DOHH2 (cell line): Measurements from ENCODE around the gene NDUFB3.
A peak's percentile ranks its signal among the peaks of the same experiment; 100 is the strongest.

Source experiments
- H3F3A ChIP-seq: fragments of 200-600 bp; sonication (generic), shearing (Covaris generic); 2 replicates; pipeline ENCODE4 v1.6.0; 2016; ENCODE audit warnings: antibody characterized with exemption, mild to moderate bottlenecking; ENCODE audit not compliant: control insufficient read depth, insufficient read depth
- H3K27ac ChIP-seq: fragments of 200-600 bp; sonication (generic); 2 replicates; pipeline ENCODE4 v1.5.1; 2014; ENCODE audit warnings: low read depth, mild to moderate bottlenecking, low read length, moderate library complexity
- H3K27me3 ChIP-seq: fragments of 200-600 bp; sonication (generic); 2 replicates; pipeline ENCODE4 v1.6.1; 2014; ENCODE audit warnings: mild to moderate bottlenecking, low read length, mixed read lengths; ENCODE audit not compliant: control insufficient read depth
- H3K36me3 ChIP-seq: fragments of 200-600 bp; sonication (generic); 2 replicates; pipeline ENCODE4 v1.6.1; 2014; ENCODE audit warnings: mild to moderate bottlenecking, low read length, moderate library complexity, mixed read lengths; ENCODE audit not compliant: control insufficient read depth
- H3K4me1 ChIP-seq: fragments of 200-600 bp; sonication (generic); 2 replicates; pipeline ENCODE4 v1.6.1; 2014; ENCODE audit warnings: mild to moderate bottlenecking, low read length, mixed read lengths; ENCODE audit not compliant: control insufficient read depth
- H3K4me2 ChIP-seq: fragments of 200-600 bp; sonication (generic); 2 replicates; pipeline ENCODE4 v1.6.0; 2014; ENCODE audit warnings: mild to moderate bottlenecking, low read length, moderate library complexity
- H3K4me3 ChIP-seq: fragments of 200-600 bp; sonication (generic); 2 replicates; pipeline ENCODE4 v1.5.1; 2014; ENCODE audit warnings: mild to moderate bottlenecking, low read length, mixed read lengths
- H3K79me2 ChIP-seq: fragments of 200-600 bp; sonication (generic); 2 replicates; pipeline ENCODE4 v1.6.1; 2014; ENCODE audit warnings: mild to moderate bottlenecking, low read length, mixed read lengths; ENCODE audit not compliant: control insufficient read depth
- H3K9me2 ChIP-seq: fragments of 200-600 bp; sonication (generic); replicated peaks from 2 replicates; pipeline ENCODE4 v1.6.1; 2014; ENCODE audit warnings: mild to moderate bottlenecking, low read length, mixed read lengths; ENCODE audit not compliant: control insufficient read depth
- H3K9me3 ChIP-seq: fragments of 200-600 bp; sonication (generic); 2 replicates; pipeline ENCODE4 v1.6.1; 2014; ENCODE audit warnings: antibody characterized with exemption, low read length, mixed read lengths; ENCODE audit not compliant: control insufficient read depth, insufficient read depth
- H4K20me1 ChIP-seq: fragments of 200-600 bp; sonication (generic); 2 replicates; pipeline ENCODE4 v1.6.0; 2014; ENCODE audit warnings: low read depth, mild to moderate bottlenecking, antibody characterized with exemption, low read length, moderate library complexity; ENCODE audit not compliant: control insufficient read depth, insufficient read depth
- EZH2phosphoT487 ChIP-seq: fragments of 200-600 bp; sonication (generic); IDR thresholded peaks from 2 replicates; pipeline ENCODE4 v1.6.1; 2017; ENCODE audit warnings: borderline replicate concordance, mild to moderate bottlenecking, antibody characterized with exemption, low read length, moderate library complexity, mixed read lengths
- TF ChIP-seq, protein P1 (sequence below): fragments of 200-600 bp; sonication (generic); IDR thresholded peaks from one replicate; pipeline ENCODE4 v1.5.1; 2014; ENCODE audit warnings: antibody characterized with exemption, mild to moderate bottlenecking, low read depth, low read length; ENCODE audit not compliant: poor library complexity, severe bottlenecking

The NDUFB3 gene

DNA sequence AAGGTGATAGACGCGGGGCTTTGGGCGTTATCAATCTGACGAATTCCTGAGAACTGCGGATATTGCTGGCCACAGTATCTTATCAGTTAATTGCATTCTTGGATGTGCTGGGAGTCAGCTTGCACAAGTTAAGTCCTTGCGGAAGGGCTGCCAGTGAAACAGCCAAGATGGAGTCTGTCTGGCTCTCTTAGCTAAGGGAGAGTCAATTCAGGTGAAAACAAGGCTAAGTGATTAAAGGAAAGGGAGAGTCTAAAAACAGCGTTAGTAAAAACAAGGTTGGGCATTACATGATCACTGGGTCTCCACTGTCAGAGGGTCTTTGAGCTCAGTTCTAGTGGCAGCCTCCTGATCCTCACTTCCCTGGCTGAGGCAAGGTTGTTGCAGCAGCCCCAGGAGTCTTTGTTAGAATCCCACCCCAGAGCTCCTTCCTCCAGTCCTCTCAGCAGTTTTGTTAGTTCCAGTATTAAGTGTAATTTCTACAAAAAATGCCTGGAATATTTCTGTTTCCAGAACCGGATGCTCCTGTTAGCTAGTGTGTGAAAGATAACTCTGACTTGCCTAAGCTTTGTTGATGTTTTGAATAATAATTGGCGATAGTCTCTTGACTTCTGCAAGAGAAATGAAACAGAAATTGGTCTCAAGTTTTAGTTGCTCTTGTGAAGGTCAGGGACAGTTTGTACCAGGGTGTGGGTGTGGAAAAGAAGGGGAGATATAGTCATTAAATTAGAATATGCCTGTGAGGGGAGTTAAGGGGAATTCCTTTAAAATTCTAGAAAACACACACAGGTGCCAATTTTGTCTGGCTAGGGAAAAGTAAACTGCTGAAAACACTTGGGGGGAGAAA is 54.7 kb downstream of the NDUFB3 start:
- H3K9me2 ChIP-seq = no peaks in the 10 kb centered on the region
- no peaks in the 10 kb centered on the region for H3K9me3 ChIP-seq
- H3K4me3 ChIP-seq = peak overlapping the region; percentile 12; the same call in 1 of the 2 replicates
- H4K20me1 ChIP-seq = no peaks in the 10 kb centered on the region
- no peaks in the 10 kb centered on the region for H3K36me3 ChIP-seq
- H3K4me1 ChIP-seq = peaks cover 75% of the 10 kb centered on the region
- peak overlapping the region; percentile 55 for H3K4me2 ChIP-seq
- peaks cover 28% of the 10 kb centered on the region for H3K79me2 ChIP-seq
- no peaks in the 10 kb centered on the region for H3K27me3 ChIP-seq
- TF ChIP-seq EZH2phosphoT487 = no peak
- TF ChIP-seq, protein P1, sequence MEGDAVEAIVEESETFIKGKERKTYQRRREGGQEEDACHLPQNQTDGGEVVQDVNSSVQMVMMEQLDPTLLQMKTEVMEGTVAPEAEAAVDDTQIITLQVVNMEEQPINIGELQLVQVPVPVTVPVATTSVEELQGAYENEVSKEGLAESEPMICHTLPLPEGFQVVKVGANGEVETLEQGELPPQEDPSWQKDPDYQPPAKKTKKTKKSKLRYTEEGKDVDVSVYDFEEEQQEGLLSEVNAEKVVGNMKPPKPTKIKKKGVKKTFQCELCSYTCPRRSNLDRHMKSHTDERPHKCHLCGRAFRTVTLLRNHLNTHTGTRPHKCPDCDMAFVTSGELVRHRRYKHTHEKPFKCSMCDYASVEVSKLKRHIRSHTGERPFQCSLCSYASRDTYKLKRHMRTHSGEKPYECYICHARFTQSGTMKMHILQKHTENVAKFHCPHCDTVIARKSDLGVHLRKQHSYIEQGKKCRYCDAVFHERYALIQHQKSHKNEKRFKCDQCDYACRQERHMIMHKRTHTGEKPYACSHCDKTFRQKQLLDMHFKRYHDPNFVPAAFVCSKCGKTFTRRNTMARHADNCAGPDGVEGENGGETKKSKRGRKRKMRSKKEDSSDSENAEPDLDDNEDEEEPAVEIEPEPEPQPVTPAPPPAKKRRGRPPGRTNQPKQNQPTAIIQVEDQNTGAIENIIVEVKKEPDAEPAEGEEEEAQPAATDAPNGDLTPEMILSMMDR = no peak
- no peak overlapping the region for H3K27ac ChIP-seq
- no peaks in the 10 kb centered on the region for H3F3A ChIP-seq

DNA sequence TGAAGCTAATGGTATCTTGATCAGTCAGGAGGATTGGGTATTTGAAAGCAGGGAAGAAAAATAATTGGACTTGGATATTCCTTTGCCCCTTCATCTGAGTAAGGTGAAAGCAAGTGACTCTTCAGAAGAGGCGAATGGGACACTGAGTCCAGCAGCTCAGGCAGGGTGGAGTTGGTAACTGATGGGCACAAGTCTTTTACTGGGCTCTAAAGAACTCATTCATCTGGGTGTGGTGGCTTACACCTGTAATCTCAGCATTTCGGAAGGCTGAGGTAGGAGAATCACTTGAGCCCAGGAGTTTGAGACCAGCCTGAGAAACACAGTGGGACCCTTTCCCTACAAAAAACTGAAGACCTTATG is 55.3 kb downstream of the NDUFB3 start:
- H3K4me1 ChIP-seq = peaks cover 75% of the 10 kb centered on the region

DNA sequence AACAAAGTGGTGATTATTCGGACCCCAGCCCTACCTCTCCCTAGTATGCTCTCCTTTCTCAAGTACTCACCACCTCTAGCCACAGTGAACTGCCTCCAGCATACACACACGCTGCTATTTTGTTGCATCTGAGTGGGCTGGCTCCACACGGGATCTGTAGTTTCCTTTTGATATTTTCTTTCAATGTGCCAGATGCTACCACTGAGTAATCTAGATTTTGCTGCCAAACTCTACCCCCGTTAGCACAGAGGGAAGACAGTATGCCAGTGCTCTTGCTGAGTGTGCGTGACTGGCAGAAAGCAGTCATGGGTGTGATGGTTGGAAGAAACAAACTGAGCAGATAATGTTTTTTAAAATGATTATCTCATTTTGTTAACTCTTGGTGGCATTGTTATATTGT is 55.8 kb downstream of the NDUFB3 start:
- H3K9me2 ChIP-seq = no peaks in the 10 kb centered on the region
- H3K4me3 ChIP-seq = no peak overlapping the region
- H3K79me2 ChIP-seq = peaks cover 28% of the 10 kb centered on the region
- no peaks in the 10 kb centered on the region for H3K27me3 ChIP-seq
- H3K4me2 ChIP-seq = peak overlapping the region; percentile 55
- TF ChIP-seq, protein P1 = no peak
- no peak for TF ChIP-seq EZH2phosphoT487
- H4K20me1 ChIP-seq = no peaks in the 10 kb centered on the region
- no peak overlapping the region for H3K27ac ChIP-seq
- H3K36me3 ChIP-seq = no peaks in the 10 kb centered on the region
- H3K9me3 ChIP-seq = no peaks in the 10 kb centered on the region
- H3F3A ChIP-seq = no peaks in the 10 kb centered on the region
- peaks cover 74% of the 10 kb centered on the region for H3K4me1 ChIP-seq

More for the DNA sequence above, 55.3 kb downstream of the NDUFB3 start:
- H3K27me3 ChIP-seq = no peaks in the 10 kb centered on the region
- peak overlapping the region; percentile 55 for H3K4me2 ChIP-seq
- H3F3A ChIP-seq = no peaks in the 10 kb centered on the region
- H3K79me2 ChIP-seq = peaks cover 28% of the 10 kb centered on the region
- 0 out of 2 replicates have a peak overlapping the region, but pooled peaks have one; percentile 12 for H3K4me3 ChIP-seq
- H3K27ac ChIP-seq = no peak overlapping the region
- H4K20me1 ChIP-seq = no peaks in the 10 kb centered on the region
- H3K9me2 ChIP-seq = no peaks in the 10 kb centered on the region
- no peaks in the 10 kb centered on the region for H3K36me3 ChIP-seq
- TF ChIP-seq, protein P1 = no peak
- TF ChIP-seq EZH2phosphoT487 = no peak
- H3K9me3 ChIP-seq = no peaks in the 10 kb centered on the region
